Transverse colon (tissue), 4 donors: ENCODE data around the gene CADPS2.

ENCODE experiments used
- EP300 ChIP-seq: sonication (generic); formaldehyde crosslinking; IDR thresholded peaks from one replicate; pipeline ENCODE4 v1.6.1; 2017; ENCODE audit warnings: antibody characterized with exemption, low read depth
- POLR2A ChIP-seq: fragments of 450-650 bp; IDR thresholded peaks from one replicate; pipeline ENCODE4 v1.6.1; 2016; ENCODE audit warnings: antibody characterized with exemption, mild to moderate bottlenecking, moderate library complexity
- POLR2AphosphoS5 ChIP-seq, 3 donors: sonication (generic); formaldehyde crosslinking; IDR thresholded peaks; one replicate each; pipeline ENCODE4 v1.6.1; 2016; ENCODE audit warnings: antibody characterized with exemption in 3 of 3
- TF ChIP-seq, protein P1 (sequence below), 5 experiments: fragments of 200-600 bp in 3 of 5; fragments of 450-650 bp in 2 of 5; sonication (generic) in 3 of 5; IDR thresholded peaks; 1 replicate in 2 of 5; 2 replicates in 3 of 5; pipeline ENCODE4 v1.5.1; 2016 to 2017; ENCODE audit warnings: antibody characterized with exemption in 5 of 5, inconsistent platforms in 3 of 5, mild to moderate bottlenecking in 2 of 5, moderate library complexity in 1 of 5

- TF ChIP-seq POLR2A, result no peak
- TF ChIP-seq, protein P1, sequence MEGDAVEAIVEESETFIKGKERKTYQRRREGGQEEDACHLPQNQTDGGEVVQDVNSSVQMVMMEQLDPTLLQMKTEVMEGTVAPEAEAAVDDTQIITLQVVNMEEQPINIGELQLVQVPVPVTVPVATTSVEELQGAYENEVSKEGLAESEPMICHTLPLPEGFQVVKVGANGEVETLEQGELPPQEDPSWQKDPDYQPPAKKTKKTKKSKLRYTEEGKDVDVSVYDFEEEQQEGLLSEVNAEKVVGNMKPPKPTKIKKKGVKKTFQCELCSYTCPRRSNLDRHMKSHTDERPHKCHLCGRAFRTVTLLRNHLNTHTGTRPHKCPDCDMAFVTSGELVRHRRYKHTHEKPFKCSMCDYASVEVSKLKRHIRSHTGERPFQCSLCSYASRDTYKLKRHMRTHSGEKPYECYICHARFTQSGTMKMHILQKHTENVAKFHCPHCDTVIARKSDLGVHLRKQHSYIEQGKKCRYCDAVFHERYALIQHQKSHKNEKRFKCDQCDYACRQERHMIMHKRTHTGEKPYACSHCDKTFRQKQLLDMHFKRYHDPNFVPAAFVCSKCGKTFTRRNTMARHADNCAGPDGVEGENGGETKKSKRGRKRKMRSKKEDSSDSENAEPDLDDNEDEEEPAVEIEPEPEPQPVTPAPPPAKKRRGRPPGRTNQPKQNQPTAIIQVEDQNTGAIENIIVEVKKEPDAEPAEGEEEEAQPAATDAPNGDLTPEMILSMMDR (IDR thresholded peaks at IDR 0.05), result no peak
- no peak for TF ChIP-seq POLR2AphosphoS5 (IDR thresholded peaks at IDR 0.05)
- no peak for TF ChIP-seq EP300
Observed at GRCh38 chr7:122688400-122688998, 197.8 kb downstream of the CADPS2 start.
